HG02798 (cell line): ENCODE measurements around the gene SMC1B.
"Not testable (repeated sequence)": the region's sequence is repeated elsewhere in the genome, so short reads cannot be mapped to it uniquely, and the experiment has no call there.

Experiments used
- ATAC-seq: cut with Tn5 transposase; IDR thresholded peaks from one replicate; pipeline ENCODE4 v1.9.1; 2021; ENCODE audit warnings: mild to moderate bottlenecking; ENCODE audit not compliant: unreplicated experiment, poor library complexity

SMC1B gene

GRCh38 chr22:45413368-45414211, at the start of gene SMC1B, which contains the start of gene RIBC2:
SMC1B (minus strand) TSS chr22:45413599; CDS start chr22:45413567, 32 bp downstream.
RIBC2 (plus strand) TSS chr22:45413693; CDS start chr22:45413887, 194 bp downstream.
- ATAC-seq, result no peak

- ATAC-seq, result no peak
Measured at GRCh38 chr22:45462034-45462655, 48.7 kb upstream of the SMC1B start.

- ATAC-seq, result no peak
Measured at GRCh38 chr22:45460288-45461109, 47.1 kb upstream of the SMC1B start.

- no peak for ATAC-seq
Measured at GRCh38 chr22:45459235-45459634, 45.8 kb upstream of the SMC1B start.

- ATAC-seq, result no peak
Measured at GRCh38 chr22:45458532-45458931, 45.1 kb upstream of the SMC1B start.

- ATAC-seq, result no peak
Measured at GRCh38 chr22:45456811-45457210, 43.4 kb upstream of the SMC1B start.

GRCh38 chr22:45455621-45456020, 42.2 kb upstream of the SMC1B start:
- no peak for ATAC-seq

GRCh38 chr22:45455212-45455611, 41.8 kb upstream of the SMC1B start:
- no peak for ATAC-seq

GRCh38 chr22:45454275-45454674, 40.9 kb upstream of the SMC1B start:
- ATAC-seq, result no peak

- no peak for ATAC-seq
Measured at GRCh38 chr22:45453764-45454163, 40.4 kb upstream of the SMC1B start.

GRCh38 chr22:45452565-45453379, 39.4 kb upstream of the SMC1B start:
- ATAC-seq, result no peak

- ATAC-seq, result no peak
Measured at GRCh38 chr22:45451972-45452371, 38.6 kb upstream of the SMC1B start.

GRCh38 chr22:45450921-45451651, 37.7 kb upstream of the SMC1B start:
- no peak for ATAC-seq

GRCh38 chr22:45450101-45450785, 36.8 kb upstream of the SMC1B start:
- no peak for ATAC-seq

GRCh38 chr22:45449442-45449841, 36.0 kb upstream of the SMC1B start:
- not testable (repeated sequence) for ATAC-seq

- no peak for ATAC-seq
Measured at GRCh38 chr22:45448431-45448830, 35.0 kb upstream of the SMC1B start.

- ATAC-seq, result not testable (repeated sequence)
Measured at GRCh38 chr22:45447596-45447995, 34.2 kb upstream of the SMC1B start.

- no peak for ATAC-seq
Measured at GRCh38 chr22:45446216-45446615, 32.8 kb upstream of the SMC1B start.
